Activated CD4-positive, alpha-beta T cell treated with anti-CD3 and anti-CD28 coated beads, Interleukin-2, amount 50 U/mL, for 24 hours (primary cell): ENCODE results near the gene KIF25.

Experiments
- DNase-seq, 2 donors: peaks; one replicate each; pipeline ENCODE4 v3.0.0-alpha.2; 2020; ENCODE audit warnings: low read depth in 1 of 2, low spot score in 1 of 2

KIF25 gene

GRCh38 chr6:168049277-168049676 lies 51.8 kb downstream of the KIF25 start:
- DNase-seq, result no peak

GRCh38 chr6:168049706-168050224 lies 52.3 kb downstream of the KIF25 start:
- DNase-seq, result no peak

- no peak for DNase-seq
Observed at GRCh38 chr6:168050225-168050880, 52.9 kb downstream of the KIF25 start.

- no peak for DNase-seq
Observed at GRCh38 chr6:168050881-168051586, 53.6 kb downstream of the KIF25 start.

GRCh38 chr6:168051648-168052047 lies 54.2 kb downstream of the KIF25 start:
- no peak for DNase-seq

- no peak for DNase-seq
Observed at GRCh38 chr6:168052291-168052891, 54.9 kb downstream of the KIF25 start.

- no peak for DNase-seq
Observed at GRCh38 chr6:168053086-168053956, 55.9 kb downstream of the KIF25 start.

- DNase-seq, result no peak
Observed at GRCh38 chr6:168053957-168054471, 56.5 kb downstream of the KIF25 start.

- DNase-seq, result no peak
Observed at GRCh38 chr6:168054765-168055560, 57.5 kb downstream of the KIF25 start.

- no peak for DNase-seq
Observed at GRCh38 chr6:168055696-168056489, 58.4 kb downstream of the KIF25 start.

GRCh38 chr6:168056892-168057527 lies 59.5 kb downstream of the KIF25 start:
- no peak for DNase-seq

- no peak for DNase-seq
Observed at GRCh38 chr6:168057836-168058235, 60.4 kb downstream of the KIF25 start.

GRCh38 chr6:168058691-168059551 lies 61.5 kb downstream of the KIF25 start:
- DNase-seq, result no peak

- DNase-seq, result no peak
Observed at GRCh38 chr6:168060521-168060931, 63.1 kb downstream of the KIF25 start.

GRCh38 chr6:168061269-168062210 lies 64.1 kb downstream of the KIF25 start:
- DNase-seq, result no peak

- no peak for DNase-seq
Observed at GRCh38 chr6:168062346-168063289, 65.1 kb downstream of the KIF25 start.
